IPS-18c (cell line): Measurements from ENCODE around the gene SGIP1.
"Not testable (repeated sequence)": the region's sequence is repeated elsewhere in the genome, so short reads cannot be mapped to it uniquely, and the experiment has no call there.

Experiments used
- H3K4me3 ChIP-seq: 2 replicates; pipeline ENCODE4 v1.7.0; 2013; ENCODE audit warnings: low read depth, mild to moderate bottlenecking, low read length, moderate library complexity; ENCODE audit not compliant: insufficient read depth
- H3K9me3 ChIP-seq: one replicate; pipeline ENCODE4 v1.6.1; 2013; ENCODE audit warnings: mild to moderate bottlenecking, low read length, moderate library complexity; ENCODE audit not compliant: control insufficient read depth, insufficient read depth

Gene SGIP1

GRCh38 chr1:66576645-66577044 lies 42.7 kb downstream of the SGIP1 start:
- Histone ChIP-seq H3K4me3 (no peak overlapping the region), H3K9me3 (no peaks in the 10 kb centered on the region)

- H3K9me3 ChIP-seq: no peaks in the 10 kb centered on the region
- H3K4me3 ChIP-seq: no peak overlapping the region
Measured at GRCh38 chr1:66578841-66579240, 44.9 kb downstream of the SGIP1 start.

GRCh38 chr1:66580081-66580480 lies 46.1 kb downstream of the SGIP1 start:
- no peak overlapping the region for H3K4me3 ChIP-seq

GRCh38 chr1:66583021-66583420 lies 49.1 kb downstream of the SGIP1 start:
- no peaks in the 10 kb centered on the region for H3K9me3 ChIP-seq

More at GRCh38 chr1:66580081-66580480, 46.1 kb downstream of the SGIP1 start:
- H3K9me3 ChIP-seq: no peaks in the 10 kb centered on the region

GRCh38 chr1:66585002-66585401 lies 51.0 kb downstream of the SGIP1 start:
- Histone ChIP-seq H3K4me3 (no peak overlapping the region), H3K9me3 (no peaks in the 10 kb centered on the region)

More at GRCh38 chr1:66583021-66583420, 49.1 kb downstream of the SGIP1 start:
- no peak overlapping the region for H3K4me3 ChIP-seq

- H3K9me3 ChIP-seq: no peaks in the 10 kb centered on the region
Measured at GRCh38 chr1:66589326-66589725, 55.4 kb downstream of the SGIP1 start.

GRCh38 chr1:66592106-66592507 lies 58.2 kb downstream of the SGIP1 start:
- not testable (repeated sequence) for H3K9me3 ChIP-seq, H3K4me3 ChIP-seq

More at GRCh38 chr1:66589326-66589725, 55.4 kb downstream of the SGIP1 start:
- H3K4me3 ChIP-seq: no peak overlapping the region

GRCh38 chr1:66596191-66596590 lies 62.2 kb downstream of the SGIP1 start:
- Histone ChIP-seq H3K4me3 (no peak overlapping the region), H3K9me3 (peaks cover 2% of the 10 kb centered on the region)

- peaks cover 2% of the 10 kb centered on the region for H3K9me3 ChIP-seq
Measured at GRCh38 chr1:66597500-66597899, 63.5 kb downstream of the SGIP1 start.

GRCh38 chr1:66598670-66599069 lies 64.7 kb downstream of the SGIP1 start:
- no peak overlapping the region for H3K4me3 ChIP-seq

More at GRCh38 chr1:66597500-66597899, 63.5 kb downstream of the SGIP1 start:
- H3K4me3 ChIP-seq: no peak overlapping the region

GRCh38 chr1:66599346-66599745 lies 65.4 kb downstream of the SGIP1 start:
- Histone ChIP-seq H3K4me3 (no peak overlapping the region), H3K9me3 (peaks cover 2% of the 10 kb centered on the region)

More at GRCh38 chr1:66598670-66599069, 64.7 kb downstream of the SGIP1 start:
- H3K9me3 ChIP-seq: peaks cover 2% of the 10 kb centered on the region

GRCh38 chr1:66599899-66600737 lies 66.2 kb downstream of the SGIP1 start:
- H3K9me3 ChIP-seq: peaks cover 2% of the 10 kb centered on the region
- no peak overlapping the region for H3K4me3 ChIP-seq

- Histone ChIP-seq H3K4me3 (no peak overlapping the region), H3K9me3 (no peaks in the 10 kb centered on the region)
Measured at GRCh38 chr1:66605419-66605997, 71.6 kb downstream of the SGIP1 start.

GRCh38 chr1:66606362-66607065 lies 72.6 kb downstream of the SGIP1 start:
- Histone ChIP-seq H3K4me3 (no peak overlapping the region), H3K9me3 (no peaks in the 10 kb centered on the region)

GRCh38 chr1:66607458-66607857 lies 73.5 kb downstream of the SGIP1 start:
- H3K4me3 ChIP-seq: no peak overlapping the region
- H3K9me3 ChIP-seq: no peaks in the 10 kb centered on the region

- Histone ChIP-seq H3K9me3 (no peaks in the 10 kb centered on the region), H3K4me3 (no peak overlapping the region)
Measured at GRCh38 chr1:66613187-66613586, 79.2 kb downstream of the SGIP1 start.

GRCh38 chr1:66617362-66618184 lies 83.6 kb downstream of the SGIP1 start:
- no peak overlapping the region for H3K4me3 ChIP-seq
- no peaks in the 10 kb centered on the region for H3K9me3 ChIP-seq
